Sciatic nerve (tissue), 2 donors: ENCODE data around the gene ADAMTS14. TPM values are rescaled to one million over a fixed set of nuclear protein-coding genes. Genes with fewer than 3 reads are reported as not detected.

Experiments
- ATAC-seq: fragments of 200-7000 bp; cut with Tn5 transposase; one replicate; pipeline ENCODE4 v1.9.1; 2020; ENCODE audit warnings: mild to moderate bottlenecking, moderate library complexity
- DNase-seq: peaks from one replicate; pipeline ENCODE4 v3.0.0-alpha.2; 2020; ENCODE audit warnings: low spot score
- intact Hi-C: fragments of 100-400 bp; cut with DNase I; formaldehyde crosslinking; loops from one replicate; pipeline ENCODE4 v1.14.2; 2022
- total RNA-seq: library from RNA; stranded (reverse); fragmentation: NEBNext Ultra II Directional; extraction: Animal tissue kit (Norgen Biotek cat#: 25700); gene quantifications from one replicate; pipeline ENCODE4 v1.2.1, GENCODE V29; 2021
- donor health status: DM: no; HTN: no; CAD: no.
- donor health status: DM: no; HTN: no; CAD: no.

Gene ADAMTS14
- total RNA-seq, 1 donor from 2014 or later, result 3.1 TPM

- DNase-seq (no peak), ATAC-seq (no peak)
- intact Hi-C loops, result no loop called here
These were observed 101.9 kb downstream of the ADAMTS14 start for GRCh38 chr10:70773965-70774809.

GRCh38 chr10:70774810-70775678 is 102.7 kb downstream of the ADAMTS14 start:
- intact Hi-C loops, result no loop called here
- ATAC-seq, result no peak
- no peak for DNase-seq

GRCh38 chr10:70775679-70776454 is 103.6 kb downstream of the ADAMTS14 start:
- intact Hi-C loops, result no loop called here
- ATAC-seq, result no peak
- no peak for DNase-seq

DNA sequence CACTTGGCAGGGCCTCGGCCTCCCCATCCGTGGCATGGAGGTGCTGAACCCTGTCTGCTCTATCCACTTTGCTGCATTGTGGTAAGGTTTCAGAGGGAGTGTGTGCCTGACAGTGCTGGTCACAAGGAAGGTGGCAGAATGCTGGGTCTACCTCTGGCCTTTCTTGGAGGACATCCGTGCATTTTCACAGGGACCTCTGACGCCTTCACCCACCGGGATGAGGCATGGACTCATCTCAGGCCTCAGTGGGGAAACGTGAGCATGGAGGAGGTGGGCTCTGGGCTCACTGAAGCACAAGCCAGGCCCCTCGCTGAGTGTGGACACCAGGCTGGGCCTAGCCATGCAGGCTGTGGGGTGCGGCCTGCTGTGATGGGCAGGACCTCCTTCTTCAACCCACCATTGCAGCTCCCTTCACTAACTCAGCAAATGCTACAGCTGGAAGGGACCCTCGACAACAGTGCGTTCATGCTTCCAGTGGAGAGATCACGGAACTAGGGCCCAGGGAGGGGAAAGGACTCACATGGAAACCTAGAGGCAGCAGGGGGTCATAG is 104.2 kb downstream of the ADAMTS14 start:
- intact Hi-C loops, result no loop called here
- DNase-seq (no peak), ATAC-seq (no peak)

DNA sequence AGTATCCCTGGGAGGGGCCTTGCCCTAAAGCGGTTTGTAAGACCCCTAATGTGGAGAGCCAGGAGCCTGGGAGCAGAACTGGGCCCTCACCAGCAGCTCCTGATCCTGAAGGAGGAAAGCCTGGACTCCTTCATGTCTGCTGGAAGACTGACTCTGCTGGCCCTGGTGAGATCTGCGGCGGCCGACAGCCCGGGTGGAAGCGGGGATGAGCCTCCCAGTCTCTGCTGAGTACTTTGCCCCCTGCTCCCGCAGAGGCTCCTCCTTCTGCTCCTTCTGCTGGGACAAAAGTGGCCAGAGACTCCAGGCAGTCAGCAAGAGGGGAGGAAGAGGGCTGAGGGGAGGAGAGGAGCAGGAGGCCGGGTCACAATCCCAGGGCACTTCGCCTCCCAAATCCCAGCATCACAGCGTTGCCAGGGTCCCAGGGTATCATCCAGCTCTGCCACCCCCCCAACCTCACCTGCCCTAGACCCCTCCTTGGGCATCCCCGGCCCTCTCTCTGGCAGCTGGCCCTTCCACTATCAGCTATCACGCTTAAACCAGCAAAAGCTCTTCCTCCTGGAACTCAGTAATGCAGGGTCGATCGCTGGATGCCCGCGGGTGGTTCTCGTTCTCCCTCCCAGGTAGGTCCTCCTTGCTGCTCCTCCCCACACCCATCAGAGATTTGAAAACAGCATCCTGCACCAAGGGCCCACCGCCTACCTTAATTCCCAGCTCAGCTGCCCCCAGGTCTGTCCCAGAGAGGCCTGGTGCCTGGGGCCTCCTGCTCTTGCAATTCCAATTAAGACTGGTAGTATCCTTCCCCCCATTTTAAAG is 105.0 kb downstream of the ADAMTS14 start:
- intact Hi-C loops, result no loop called here
- no peak for ATAC-seq
- DNase-seq, result no peak

DNA sequence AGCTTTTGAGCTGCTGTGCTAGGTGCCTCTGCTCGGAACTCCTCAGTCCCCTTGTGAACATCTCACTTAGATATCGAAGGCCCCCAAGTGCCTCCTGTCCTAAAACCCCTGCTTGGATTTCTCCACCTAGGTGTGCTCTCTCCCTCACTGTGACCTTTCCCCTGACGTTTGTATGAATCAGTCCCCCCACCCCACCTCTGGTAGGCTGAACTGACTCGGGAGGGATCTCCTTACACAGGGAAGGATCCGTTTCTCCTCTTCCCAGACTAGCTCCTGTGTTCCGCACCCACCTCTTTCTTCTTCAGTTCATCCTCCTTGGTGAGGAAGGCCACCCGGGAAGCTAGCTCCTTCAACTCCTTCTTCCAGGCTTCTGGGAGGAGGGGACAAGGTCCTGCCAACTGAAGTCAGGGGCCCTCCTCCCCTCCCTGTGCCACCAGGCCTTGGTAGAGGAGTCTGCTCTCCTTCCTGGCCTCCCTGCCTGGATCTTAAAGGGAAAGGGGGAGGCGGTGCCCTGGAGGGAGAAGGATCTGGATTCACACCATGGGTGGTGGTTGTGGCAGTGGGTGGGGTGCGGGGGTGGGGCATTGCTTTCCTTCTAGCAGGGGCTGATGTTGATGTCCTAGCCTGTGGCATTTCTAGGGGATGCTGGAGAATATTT is 106.1 kb downstream of the ADAMTS14 start:
- ATAC-seq (no peak), DNase-seq (no peak)
- intact Hi-C loops, result no loop called here

GRCh38 chr10:70779088-70779487 is 106.8 kb downstream of the ADAMTS14 start:
- DNase-seq, result no peak
- ATAC-seq, result peak; percentile 76
- intact Hi-C loops, result no loop called here

DNA sequence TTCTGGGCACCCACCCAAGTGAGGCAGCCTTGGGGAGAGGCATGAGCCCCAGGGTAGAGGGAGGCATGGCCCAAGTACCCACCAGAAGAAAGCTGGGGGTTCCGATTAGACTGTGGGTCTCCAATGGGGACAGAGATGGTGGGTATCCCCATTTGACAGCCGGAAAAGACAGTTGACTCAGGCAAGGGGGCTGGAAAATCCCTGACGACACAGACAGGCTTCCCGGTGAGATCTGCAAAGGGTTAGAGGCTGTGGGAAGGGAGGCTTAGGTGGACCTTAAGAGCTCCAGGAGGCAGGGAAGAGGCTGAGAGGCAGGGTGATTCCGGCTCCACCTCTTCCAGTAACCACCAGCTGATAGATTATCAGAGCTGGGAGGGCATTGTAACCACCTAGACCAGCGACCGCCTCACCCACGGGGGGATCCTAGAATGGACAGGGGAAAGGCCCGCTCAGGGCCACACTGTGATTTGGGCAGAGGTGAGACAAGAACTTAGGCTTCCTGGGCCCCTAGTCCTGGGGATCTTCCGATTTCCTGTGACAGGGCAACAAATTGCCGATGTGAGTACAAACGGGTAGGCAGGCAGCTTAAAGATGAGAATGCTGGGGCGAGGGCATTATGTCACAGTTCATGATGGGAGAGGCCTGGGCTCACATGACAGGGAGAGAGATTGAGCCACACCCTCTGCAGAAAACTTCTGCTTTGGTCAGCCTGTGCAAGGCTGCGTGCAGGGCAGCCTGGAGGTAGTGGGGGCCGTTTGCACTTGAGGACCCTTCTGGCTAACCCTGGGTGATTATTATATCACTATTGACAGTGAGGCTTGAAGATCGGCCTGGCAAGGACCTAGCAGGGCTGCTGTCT is 107.4 kb downstream of the ADAMTS14 start:
- intact Hi-C loops, result no loop called here
- peak; percentile 78 for ATAC-seq
- no peak for DNase-seq

DNA sequence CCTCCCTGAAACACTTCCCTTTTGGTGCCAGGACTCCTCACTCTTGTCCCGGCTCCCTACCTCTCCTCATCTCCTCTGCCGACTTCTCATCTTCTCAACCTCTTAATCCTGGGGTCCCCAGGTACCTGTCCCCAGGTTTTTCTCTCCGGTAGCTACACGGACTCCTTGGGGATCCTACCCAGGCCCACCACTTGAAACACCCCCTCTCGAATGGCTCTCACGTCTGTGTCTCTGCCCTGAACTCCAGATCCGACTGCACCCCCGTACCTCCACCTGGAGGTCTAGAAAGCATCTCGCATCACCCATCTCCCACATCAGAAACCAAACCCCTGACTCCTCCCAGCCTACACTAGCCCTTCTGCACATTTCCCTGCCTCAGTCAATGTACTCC is 108.1 kb downstream of the ADAMTS14 start:
- no peak for ATAC-seq
- intact Hi-C loops, result no loop called here
- DNase-seq, result no peak

- intact Hi-C loops, result no loop called here
- no peak for ATAC-seq
These were observed 108.5 kb downstream of the ADAMTS14 start for GRCh38 chr10:70780772-70781171.

DNA sequence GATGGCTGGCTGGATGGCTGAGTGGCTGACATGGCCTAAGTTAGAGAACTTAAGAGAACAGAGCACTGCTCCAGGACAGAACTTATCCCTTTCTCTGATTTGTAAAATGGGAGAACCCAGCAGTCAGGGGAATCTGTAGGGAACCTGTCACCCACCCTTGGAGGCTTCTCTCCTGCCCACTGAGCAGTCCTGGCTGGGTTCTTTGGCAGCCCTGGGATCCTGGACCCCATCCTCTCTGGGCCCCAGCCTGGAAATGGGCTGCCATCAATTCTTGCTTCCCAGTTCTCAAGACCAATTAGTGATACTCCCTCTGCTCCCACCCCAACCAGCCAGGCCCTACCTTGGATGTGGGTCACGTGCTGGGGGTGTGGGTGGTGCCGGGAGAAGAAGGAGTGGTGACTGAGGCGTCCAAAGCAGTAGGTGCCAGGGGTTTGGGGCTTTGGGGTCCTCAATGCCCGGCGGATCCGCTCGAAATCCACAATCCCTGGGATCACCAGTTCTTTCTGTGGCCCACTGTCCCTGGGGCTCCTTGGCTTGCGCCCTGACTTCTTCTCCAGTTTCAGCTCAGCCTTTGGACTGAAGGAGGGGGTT is 109.2 kb downstream of the ADAMTS14 start:
- no peak for ATAC-seq
- no peak for DNase-seq
- intact Hi-C loops, result no loop called here

More at GRCh38 chr10:70780772-70781171, 108.5 kb downstream of the ADAMTS14 start:
- no peak for DNase-seq

- intact Hi-C loops, result no loop called here
- ATAC-seq, result no peak
- no peak for DNase-seq
These were observed 109.9 kb downstream of the ADAMTS14 start for GRCh38 chr10:70782086-70782745.

GRCh38 chr10:70782746-70783680 is 110.7 kb downstream of the ADAMTS14 start:
- intact Hi-C loops, result no loop called here
- ATAC-seq (no peak), DNase-seq (no peak)

GRCh38 chr10:70784016-70784415 is 111.7 kb downstream of the ADAMTS14 start:
- DNase-seq (no peak), ATAC-seq (no peak)
- intact Hi-C loops, result no loop called here

- intact Hi-C loops, result no loop called here
- no peak for ATAC-seq
- no peak for DNase-seq
These were observed 112.2 kb downstream of the ADAMTS14 start for GRCh38 chr10:70784471-70784870.
